GM21515 (cell line): ENCODE results near the gene CCBE1.
"Not testable (repeated sequence)": the region's sequence is repeated elsewhere in the genome, so short reads cannot be mapped to it uniquely, and the experiment has no call there.

ENCODE experiments used
- ATAC-seq: cut with Tn5 transposase; IDR thresholded peaks from one replicate; pipeline ENCODE4 v1.9.1; 2021; ENCODE audit not compliant: unreplicated experiment

Gene CCBE1

DNA sequence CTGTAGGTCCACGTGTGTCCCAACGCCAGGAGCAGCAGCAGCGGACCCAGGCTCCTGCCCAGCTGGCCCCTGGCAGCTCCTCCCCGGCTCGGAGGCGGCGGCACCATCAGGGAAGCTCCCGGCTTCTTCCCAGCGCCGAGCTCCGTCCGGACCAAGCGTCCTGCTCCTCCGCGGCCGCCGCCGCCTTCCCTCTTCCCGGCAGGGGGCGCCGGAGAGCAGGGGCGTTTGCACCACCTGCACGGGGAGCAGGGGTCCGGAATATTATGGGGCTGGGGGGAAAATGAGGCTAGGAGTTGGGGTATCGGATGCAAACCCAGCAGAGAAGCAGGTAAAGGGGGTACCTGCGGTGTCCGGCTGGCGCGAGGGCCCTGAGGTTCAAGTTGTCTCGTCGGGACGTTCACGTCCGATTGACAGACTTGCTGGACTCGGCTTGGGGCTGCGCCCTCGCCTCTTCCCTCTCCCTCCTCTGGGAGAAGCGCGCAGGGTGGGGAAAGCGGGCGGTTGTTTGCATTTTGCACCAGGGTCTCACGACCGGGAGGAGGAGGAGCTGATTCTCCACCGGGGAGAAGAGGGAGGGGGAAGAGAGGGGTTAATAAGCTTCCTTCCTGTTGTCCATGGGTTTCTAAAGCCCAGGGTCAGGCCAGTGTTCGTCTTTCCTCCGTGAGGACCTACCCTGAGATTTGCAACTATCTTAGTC is at the start of gene CCBE1:
Gene CCBE1, minus strand, starts transcription at position 188 of the 697 bp plus-strand sequence.
- no peak for ATAC-seq

DNA sequence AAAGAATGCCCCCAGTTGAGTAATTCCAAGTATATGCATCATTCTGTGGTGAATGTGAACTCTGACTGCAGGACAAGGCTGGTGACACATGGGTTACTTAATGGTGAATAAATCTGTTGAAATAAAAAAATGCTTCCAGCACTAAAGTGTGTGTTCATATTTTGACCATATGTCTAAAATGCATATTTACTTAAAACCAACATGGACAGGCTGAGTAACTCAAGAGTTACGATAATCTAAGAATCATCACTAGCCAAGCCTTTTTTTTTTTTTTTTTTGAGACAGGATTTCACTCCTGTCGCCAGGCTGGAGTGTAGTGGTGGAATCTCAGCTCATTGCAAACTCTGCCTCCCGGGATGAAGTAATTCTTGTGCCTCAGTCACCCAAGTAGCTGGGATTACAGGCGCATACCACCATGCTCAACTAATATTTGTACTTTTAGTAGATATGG is 47.1 kb upstream of the CCBE1 start:
- ATAC-seq, result no peak

DNA sequence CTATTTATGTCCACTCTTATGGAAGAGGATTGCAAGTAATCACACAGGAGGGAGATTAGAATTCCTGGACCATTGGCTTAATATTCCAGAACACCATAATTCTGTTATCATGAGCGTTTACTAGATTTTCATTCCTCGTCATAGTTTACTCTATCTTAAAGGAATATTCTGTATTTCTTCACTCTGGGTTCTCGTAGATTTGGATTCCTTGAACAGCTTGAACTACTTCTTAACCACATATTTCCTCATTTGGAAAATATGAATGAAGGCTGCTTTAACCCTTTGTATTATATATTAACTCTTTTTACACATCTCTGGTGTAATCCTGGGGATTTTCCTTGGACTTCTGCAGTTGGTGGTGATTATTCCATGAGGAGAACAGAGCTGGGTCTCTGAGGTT is 46.3 kb upstream of the CCBE1 start:
- ATAC-seq, result no peak

DNA sequence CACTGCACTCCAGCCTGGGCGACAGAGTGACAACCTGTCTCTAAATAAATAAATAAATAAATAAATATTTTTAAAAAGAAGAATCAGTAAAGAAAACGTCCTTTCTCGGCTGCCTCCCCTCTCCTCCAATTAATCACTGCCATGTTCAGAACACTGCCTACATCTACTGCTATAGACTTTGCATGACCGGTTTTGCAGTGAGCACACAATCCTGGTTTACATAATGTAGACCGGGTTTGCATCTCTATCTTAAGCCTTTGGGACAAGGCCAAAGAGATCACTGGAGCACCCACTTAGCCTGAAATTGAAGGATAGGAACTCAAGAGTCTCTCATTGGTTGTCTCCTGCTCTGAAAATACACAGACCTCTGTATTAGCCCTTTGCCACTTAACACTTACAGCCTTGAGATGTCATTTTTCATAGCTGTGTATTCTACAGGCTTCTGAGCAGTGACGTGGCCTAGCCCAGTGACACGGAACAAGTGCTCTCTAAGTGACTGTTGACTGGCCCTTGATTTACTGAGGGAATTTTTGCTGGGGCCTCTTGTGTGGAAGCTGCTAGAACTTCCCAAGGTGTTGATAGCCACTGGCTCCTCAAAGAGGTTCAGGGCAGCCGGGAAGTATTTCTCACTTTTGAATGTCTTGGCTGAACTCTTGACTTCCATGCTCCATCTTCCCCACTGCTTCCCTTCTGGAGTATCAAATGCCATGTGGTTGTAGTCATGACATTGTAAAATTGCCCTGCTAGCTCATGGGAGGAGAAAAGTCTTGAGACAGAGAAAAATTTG is 45.3 kb upstream of the CCBE1 start:
- no peak for ATAC-seq

DNA sequence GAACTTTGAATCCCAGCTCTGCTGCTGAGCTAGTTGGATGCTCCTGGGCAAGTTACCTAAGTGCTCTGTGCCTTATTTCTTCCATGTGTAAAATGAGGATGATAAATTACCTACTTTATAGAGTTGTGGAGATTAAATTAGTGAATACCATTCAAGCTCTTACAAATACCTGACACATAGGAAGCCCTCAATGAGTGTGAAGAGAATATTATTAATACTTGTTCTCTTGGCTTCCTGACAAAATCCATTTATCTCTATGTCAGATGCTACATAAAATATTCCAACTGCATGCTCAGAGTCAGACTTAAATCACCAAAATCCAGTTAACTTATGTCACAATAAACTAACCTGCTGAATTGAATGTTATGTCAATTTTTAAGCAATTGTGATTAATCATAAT is 42.9 kb upstream of the CCBE1 start:
- no peak for ATAC-seq

DNA sequence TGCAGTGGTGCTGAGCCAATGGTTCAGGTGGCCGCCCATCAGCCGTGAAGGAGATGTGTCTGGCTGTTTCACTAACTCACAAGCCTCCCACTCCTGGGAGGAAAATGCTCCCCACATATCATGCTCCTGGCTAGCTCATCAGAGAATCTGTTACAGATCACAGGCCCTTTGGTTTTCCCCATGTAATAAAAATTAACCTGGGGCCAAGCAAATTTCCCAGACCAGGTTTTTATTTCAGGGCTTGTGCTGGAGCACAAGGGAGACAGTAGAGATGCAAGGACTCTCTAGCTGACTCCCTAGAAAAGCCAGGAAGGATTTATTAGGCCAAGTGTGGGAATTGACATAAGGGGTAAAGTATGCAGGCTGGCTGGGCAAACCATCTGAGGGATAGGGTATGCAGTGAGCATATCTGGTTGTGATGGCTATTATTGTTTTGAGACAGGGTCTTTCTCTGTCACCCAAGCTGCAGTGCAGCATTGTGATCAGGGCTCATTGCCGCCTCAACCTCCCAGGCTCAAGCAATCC is 40.6 kb upstream of the CCBE1 start:
- ATAC-seq, result no peak

DNA sequence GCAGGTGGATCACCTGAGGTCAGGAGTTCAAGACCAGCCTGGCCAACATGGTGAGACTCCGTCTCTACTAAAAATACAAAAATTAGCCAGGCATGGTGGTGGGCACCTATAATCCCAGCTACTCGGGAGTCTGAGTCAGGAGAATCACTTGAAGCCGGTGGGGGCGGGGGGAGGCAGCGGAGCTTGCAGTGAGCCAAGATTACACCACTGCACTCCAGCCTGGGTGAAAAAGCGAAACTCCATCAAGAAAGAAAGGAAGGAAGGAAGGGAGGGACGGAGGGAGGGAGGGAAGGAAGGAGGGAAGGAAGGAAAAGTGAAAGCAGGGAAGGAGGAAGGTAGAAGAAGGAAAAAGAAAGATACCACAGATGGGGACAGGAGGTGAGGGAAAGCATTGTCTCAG is 40.1 kb upstream of the CCBE1 start:
- ATAC-seq, result not testable (repeated sequence)

DNA sequence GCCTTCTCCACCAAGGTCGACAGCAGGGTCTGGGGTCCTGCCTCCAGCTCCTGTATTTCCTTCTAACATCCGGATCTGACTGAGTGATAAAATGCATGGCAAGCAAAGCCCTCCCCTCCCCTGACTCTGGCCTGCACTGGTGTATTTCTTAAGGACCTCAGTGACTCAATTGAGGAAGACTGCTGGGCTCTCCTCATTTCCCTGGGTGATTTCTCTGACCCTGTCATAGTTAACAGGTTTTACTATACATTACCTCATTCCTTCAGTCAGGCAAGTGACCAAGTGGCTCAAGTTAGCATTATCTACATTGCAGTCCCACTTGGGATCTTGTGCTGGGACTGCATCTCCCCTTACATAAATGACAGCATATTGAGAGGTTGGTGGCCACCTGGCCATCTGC is 38.8 kb upstream of the CCBE1 start:
- no peak for ATAC-seq

DNA sequence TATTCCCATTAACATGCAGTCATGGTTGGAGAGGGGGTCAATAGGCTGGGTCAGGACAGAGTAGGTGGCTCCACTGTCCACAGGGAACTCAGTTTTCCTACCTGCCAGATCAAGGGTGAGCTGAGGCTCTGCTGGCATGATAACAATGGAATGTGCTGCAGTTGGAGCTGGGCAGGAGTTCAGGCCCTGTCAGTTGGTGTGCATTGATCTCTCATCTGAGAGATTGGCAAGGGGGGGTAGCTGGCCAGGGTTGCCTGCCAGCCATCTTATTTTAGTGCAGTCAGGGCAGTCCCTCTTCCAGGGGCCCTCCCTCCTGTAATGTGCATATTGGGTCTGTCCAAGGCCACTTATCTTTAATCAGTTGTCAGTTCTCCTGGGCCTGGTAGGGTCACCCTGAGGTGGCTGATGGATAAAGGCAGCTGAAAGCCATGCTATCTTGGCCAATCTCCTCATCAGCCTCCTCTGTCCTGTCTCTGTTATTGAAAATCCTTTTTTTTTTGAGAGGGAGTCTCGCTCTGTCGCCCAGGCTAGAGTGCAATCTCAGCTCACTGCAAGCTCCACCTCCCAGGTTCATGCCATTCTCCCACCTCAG is 38.1 kb upstream of the CCBE1 start:
- ATAC-seq, result no peak

DNA sequence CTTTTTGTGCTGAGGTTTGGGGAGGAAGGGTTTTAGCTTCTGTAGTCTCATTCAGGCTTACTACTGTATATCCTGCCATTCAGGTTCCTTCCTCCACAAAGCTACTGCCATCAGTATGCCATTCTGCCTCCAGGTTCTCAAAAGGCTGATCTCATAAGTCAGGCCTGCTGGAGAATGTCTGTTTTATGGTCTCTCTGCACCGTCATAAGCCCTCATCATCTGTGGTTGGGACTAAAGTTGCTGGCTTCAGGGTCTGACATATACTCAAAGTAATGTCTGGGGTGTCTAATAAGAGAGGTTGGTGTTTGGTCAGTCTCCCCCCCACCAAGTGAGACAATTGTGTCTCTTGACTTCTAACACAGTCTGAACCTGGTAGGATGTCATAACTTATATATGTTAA is 36.2 kb upstream of the CCBE1 start:
- ATAC-seq, result no peak

DNA sequence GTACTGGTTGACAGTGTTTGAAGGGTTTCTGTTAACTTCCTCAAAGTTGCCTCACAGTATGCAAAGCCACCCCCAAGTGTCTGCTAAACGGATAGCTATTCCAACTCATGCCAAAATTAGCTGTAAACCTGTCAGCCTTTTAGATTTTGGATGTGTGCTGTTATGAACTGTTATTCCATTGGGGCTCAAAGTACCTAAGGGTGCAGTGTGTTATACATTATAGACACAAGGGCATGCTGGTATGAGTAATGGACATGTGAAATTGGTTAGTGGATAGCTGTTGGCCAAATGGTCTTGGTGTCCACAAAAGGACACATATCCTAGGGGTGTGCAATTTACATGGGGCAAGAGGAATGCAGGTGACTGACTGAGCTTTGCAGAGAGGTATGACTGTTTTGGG is 33.7 kb upstream of the CCBE1 start:
- ATAC-seq, result no peak

DNA sequence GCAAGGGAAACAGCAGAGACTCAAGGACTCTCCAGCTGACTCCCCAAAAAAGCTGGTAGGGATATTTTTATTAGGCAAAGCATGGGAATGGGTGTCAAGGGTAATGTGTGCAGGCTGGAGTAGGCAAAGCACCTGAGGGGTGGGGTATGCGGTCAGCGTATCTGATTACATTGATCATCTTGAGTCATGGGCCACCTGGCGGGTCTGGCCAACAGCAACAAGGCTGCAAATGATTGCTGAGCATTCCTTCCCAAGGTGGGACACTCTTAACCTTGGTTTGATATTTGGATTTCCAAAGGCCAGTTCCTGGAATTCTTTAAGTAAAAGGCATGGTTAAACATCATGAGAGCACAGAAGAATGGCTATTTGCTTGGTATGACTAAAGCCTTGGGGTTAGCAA is 32.6 kb upstream of the CCBE1 start:
- ATAC-seq, result no peak

DNA sequence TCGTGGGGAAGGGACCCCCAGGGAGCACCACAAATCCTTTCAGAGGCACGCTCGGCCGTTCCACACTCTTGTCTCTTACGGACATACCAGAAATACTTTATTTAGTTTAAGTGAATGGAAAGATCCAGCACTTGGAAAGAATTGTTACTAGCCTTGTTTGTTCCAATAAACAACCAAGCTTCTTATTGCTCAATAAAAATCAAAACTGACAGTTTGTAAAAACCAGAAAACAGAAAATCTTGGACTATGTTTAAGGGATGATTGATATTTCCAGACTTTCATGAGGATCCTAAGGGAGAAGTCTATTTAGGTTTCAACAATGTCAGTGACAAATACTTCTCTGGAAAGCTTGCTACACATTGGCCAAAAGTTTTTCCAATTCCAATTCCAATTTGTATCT is 31.6 kb upstream of the CCBE1 start:
- no peak for ATAC-seq

DNA sequence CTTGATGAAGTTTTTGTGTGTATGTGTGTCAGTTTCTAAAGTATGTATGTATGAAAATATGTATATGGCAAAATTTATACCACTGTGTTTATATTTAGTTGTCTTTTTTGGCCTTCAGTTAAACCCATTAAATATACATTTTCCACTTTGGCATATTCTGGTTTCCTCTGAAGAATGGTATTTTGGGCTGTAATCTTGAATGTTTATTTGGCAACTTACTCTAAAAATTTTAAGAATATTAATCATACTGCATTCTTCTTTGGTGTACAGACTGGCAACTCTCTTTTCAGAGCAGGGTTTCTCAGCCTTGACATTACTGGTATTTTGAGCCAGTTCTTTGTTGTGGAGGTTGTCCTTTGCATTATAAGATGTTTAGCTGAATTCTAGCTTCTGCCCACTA is 27.9 kb upstream of the CCBE1 start:
- no peak for ATAC-seq

DNA sequence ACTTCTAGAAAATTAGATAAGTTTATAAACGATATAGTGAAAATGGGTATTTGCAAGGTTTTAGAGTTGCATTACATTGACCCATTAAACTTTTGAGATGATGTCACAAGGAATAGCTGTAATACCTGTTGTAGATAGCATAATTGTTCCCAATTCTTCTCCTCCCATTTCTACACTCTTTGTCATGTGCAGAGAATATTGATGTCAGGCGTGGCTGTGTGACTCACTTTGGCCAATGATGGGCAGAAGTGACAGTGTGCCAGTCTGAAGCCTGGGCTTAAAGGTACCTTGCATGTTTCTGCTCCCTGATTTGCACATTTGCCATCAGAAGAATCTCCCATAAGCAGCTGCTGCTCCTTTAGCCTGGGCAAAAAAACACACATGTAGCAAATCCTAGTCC is 26.9 kb upstream of the CCBE1 start:
- no peak for ATAC-seq

DNA sequence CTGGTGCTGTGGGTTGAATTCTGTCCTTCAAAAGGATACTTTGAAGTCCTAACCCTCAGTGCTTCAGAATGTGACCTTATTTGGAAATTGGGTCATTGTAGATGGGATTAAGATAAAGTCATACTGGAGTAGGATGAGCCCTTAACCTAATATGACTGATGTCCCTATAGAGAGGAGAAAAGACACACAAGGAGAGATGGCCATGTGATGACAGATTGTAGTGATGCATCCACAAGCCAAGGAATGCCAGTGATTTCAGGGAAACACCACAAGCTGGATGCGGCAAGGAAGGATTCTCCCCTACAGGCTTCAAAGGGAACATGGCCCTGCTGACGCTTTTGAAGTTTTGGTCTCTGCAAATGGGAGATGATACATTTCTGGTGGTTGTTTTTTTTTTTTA is 24.7 kb upstream of the CCBE1 start:
- ATAC-seq, result no peak

DNA sequence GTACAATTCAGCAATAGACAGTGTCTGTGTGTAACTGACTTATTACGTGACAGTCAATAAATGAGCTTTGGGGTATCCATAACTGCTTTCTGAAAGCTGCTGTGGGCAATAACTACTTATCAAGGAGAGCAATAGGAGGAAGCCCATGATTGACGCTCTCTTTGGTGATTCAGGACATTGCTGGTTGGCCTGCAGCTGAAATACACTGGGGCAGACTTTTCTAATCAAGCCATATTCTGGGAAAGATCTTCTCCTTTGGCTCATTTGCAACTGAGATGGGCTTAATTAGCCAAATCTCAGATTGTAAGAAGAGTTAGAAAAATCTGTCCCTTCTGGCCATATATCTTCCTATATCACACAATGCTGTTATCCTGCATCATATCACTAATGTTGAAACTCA is 24.0 kb upstream of the CCBE1 start:
- ATAC-seq, result no peak

DNA sequence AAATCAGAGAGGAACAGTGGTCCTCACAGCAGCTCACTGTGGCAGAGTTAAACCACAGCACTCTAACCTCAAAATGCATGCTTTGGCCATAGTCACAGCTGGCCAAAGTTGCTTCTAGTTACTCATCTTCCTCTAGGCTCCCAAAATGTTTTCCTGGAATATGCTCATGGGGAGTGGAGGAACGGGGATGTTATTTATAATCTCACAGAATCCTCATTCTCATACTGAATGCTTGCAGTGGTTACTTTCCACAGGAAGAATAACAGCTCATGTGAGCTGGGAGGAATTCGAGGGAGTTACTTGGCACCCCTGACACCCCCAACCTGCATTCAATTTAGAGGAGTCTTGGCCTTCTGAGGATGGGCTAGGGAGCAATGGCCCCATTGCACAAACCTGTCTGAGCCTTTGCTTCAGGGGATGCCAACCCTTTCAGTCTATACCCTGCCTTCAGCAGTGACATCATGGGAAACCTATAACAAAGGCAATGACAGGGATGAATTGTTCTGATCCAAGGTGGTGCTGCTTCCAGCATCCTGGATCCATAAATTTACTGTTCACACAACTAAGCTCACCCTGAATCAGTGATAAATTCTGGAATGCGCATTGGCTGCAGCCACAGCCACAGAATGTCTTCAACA is 22.4 kb upstream of the CCBE1 start:
- ATAC-seq, result no peak

DNA sequence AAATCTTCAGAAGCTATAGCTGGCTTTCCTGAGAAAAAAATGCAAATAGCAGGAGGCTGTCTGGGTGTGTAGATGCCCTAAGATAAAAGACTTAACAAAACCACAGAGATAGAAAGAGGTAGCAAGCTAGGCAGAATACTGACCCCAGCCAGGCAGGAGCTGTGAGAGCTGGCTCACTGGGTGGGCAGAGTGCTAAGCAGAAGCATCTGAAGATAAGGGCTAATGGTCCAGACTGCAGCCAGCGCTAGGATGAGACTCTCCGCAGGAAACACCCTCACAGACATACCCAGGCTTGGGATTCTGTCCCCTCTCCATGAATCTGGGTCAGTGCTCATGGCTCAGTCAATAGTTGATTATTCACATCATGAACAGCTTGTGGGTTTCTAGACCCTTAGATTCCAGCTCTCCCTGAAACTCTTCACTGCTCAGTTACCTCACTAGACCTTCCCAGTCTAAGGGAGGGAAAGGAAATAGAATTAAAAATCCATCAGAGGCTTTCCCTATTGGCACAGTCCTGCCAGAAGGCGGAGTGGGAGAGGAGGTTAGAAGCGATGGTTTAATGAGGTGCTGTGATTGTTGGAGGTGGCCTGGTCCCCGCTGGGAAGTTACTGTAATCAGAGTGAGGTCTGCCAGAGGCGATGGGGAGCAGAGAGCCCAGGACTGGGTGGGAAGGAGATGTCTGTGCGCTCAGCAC is 21.4 kb upstream of the CCBE1 start:
- ATAC-seq, result no peak

DNA sequence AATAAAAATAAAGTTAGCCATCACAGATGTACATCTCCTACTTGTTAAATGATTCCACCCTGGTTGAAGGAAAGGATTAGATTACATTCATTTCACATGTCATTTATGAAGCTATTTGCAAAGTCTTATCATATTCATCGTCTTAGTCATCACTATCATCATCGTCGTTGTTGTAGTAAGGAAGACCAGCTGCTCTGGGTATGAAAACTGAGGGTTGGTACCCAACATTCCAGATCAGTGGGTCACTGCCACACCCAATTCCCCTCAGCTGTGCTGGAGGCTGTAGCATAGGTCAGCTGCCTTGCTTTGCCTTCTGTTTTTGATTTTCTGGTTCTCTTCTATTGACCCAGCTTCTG is 20.9 kb upstream of the CCBE1 start:
- no peak for ATAC-seq

DNA sequence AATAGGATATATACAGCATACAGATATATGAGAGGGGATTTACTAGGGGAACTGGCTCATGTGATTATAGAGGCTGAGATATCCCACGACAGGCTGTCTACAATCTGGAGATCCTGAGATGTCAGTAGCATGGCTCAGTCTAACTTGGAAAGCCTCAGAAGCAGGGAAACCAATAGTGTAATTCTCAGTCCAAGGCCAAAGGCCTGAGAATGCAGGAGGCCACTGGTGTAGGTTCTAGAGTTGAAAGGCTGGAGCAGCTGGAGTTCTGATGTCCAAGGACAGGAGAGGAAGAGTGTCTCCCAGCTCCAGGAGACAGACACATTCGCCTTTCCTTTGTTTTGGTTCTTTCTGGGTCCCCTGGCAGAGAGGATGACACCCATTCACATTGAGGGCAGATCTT is 20.1 kb upstream of the CCBE1 start:
- no peak for ATAC-seq
